NB4 (cell line): ENCODE data around the gene LPP.

Source experiments
- CTCF ChIP-seq: IDR thresholded peaks from one replicate; pipeline ENCODE4 v1.5.1; 2012; ENCODE audit warnings: low read depth, low read length
- MAX ChIP-seq: IDR thresholded peaks from 2 replicates; pipeline ENCODE4 v1.6.1; 2011; ENCODE audit warnings: low read depth, low read length
- POLR2A ChIP-seq: IDR thresholded peaks from 2 replicates; pipeline ENCODE4 v1.6.1; 2011; ENCODE audit warnings: mild to moderate bottlenecking; ENCODE audit not compliant: insufficient read length; ENCODE audit errors: extremely low read depth

DNA sequence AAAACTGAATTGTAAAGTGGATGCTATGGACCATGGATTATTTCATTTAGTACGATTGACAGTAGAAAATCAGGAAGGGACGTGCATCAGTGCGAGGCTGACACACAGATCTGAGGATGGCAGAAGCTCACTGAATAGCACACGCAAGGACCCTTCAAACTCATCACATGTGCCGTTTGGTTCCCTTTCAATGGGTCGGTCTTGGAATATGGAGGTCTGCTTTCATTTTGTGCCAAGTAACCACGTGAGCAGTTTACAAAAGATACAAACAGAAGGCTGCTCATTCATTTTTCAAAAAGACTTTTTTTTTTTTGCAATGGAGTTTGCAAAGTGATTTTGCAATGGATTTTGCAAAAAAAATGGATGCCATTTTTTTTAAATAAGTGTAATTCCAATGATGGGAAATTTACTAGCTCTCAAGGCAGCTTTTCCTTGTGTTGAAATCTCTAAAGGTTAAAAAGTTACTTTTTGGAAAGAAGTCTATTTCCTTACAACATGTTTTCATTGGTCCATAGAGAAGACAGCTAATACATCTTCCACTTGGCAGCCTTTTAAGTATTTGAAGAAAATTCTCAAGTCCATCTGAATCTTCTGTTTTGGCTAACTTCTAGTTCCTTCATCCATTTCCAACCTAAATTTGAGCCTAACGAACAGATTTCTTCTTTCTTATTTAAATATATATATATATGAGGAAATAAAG lies 625.5 kb downstream of the LPP start:
- TF ChIP-seq MAX (no peak), CTCF (no peak), POLR2A (no peak)
